ENCODE data around the gene IDI2. TPM values are rescaled to one million over a fixed set of nuclear protein-coding genes. Genes with fewer than 3 reads are reported as not detected.

The IDI2 gene
- total and polyA plus RNA-seq, 2 of the 13 experiments (the other 11 are each of a cell fraction or from before 2014, with no cell fraction given): not detected

DNA sequence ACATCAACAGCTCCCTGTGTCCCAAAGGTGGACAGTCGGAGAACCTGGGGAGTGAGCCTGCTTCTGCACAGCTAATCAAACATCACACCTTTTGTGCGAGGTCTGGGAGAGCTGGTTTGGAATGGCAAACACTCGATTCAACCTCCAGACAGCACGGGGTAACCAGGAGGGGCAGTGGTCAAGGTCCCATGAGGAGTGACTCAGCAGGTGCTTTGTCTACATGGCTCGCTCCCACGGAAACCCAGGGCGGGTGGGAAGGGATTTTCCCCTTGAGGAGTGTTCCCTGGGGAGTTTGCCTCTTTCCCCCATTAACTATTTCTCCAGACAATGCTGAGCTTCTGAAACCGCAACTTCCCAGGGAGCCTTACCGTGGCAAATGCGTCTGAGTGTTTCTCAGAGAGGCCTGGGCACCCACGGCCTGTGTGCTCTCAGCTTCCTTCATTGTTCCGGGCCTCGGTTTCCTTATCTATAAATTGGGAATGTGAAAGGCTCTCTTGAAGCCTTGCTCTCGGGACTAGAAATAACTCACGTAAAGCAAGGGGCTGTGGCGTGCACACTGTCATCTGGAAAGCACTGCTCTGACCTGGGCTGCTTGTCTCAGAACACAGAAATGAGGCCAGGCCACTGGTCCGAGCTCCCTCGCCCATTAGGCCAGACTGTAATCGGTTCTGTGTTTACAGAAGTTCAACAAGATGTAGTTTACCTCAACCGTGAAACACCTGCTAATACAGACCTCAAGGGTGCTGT lies 51.4 kb downstream of the IDI2 start (continued):
- TF ChIP-seq, protein P1, sequence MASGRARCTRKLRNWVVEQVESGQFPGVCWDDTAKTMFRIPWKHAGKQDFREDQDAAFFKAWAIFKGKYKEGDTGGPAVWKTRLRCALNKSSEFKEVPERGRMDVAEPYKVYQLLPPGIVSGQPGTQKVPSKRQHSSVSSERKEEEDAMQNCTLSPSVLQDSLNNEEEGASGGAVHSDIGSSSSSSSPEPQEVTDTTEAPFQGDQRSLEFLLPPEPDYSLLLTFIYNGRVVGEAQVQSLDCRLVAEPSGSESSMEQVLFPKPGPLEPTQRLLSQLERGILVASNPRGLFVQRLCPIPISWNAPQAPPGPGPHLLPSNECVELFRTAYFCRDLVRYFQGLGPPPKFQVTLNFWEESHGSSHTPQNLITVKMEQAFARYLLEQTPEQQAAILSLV (CRISPR knock-in tag; IDR thresholded peaks at IDR 0.05; ENCODE audit: borderline replicate concordance): peak; percentile 85
- TF ChIP-seq ZNF672 (CRISPR knock-in tag; IDR thresholded peaks at IDR 0.05) (no peak), SAP130 (CRISPR knock-in tag; IDR thresholded peaks at IDR 0.05; ENCODE audit: low read depth) (peak; percentile 88), ISL2 (CRISPR knock-in tag; IDR thresholded peaks at IDR 0.05) (peak; percentile 39; the same call in 1 of the 2 replicates), MAFK (conservative IDR thresholded peaks at IDR 0.05 in 1 of 2, IDR thresholded peaks at IDR 0.05 in 1 of 2; ENCODE audit: low read length in 2 of 2) (peak; percentile 50 to 67), MAFG (CRISPR knock-in tag; IDR thresholded peaks at IDR 0.05) (peak; percentile 84; the same call in 1 of the 2 replicates), IKZF1 (IDR thresholded peaks at IDR 0.05) (no peak)

DNA sequence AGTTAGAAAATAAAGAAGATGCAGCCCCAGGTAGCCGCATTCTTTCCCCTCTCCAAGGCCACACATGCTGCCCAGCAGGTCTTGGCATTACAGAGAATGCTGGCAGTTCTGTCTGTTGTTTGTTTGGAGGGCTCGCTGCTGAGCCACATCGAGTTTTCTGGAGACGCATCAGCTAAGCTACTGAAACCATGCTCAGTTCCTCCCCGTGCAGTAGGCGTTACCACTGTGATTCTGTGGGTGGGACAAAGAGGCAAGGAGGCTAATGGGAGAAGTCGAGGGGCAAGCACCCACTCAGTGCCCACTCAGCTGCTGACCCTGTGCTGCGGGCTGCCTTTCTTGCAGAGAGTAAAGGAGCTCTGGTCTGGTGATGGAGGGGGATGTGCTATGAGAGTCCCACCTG lies 52.9 kb downstream of the IDI2 start:
- Histone ChIP-seq H3K9me3 (ENCODE audit: low read length) (no peaks in the 10 kb centered on the region), H3K79me2 (ENCODE audit: insufficient read depth, low read length) (no peaks in the 10 kb centered on the region), H3K4me1 (ENCODE audit: insufficient read depth, low read length) (peaks cover 65% of the 10 kb centered on the region), H3K36me3 (replicated peaks in 1 of 2; ENCODE audit: control insufficient read depth in 1 of 2, insufficient read depth in 2 of 2, low read length in 2 of 2) (no peaks in the 10 kb centered on the region), H3K27me3 (ENCODE audit: control insufficient read depth in 1 of 2, insufficient read depth in 2 of 2, low read length in 2 of 2) (peaks cover 0 to 16% of the 10 kb centered on the region in 2 experiments; a peak in 3 of 5 replicates), H3K4me3 (replicated peaks in 1 of 3; ENCODE audit: insufficient read depth in 1 of 3, low read depth in 2 of 3, low read length in 3 of 3) (no peak overlapping the region), H3K4me2 (ENCODE audit: low read depth, low read length) (peak overlapping the region; percentile 13; the same call in 1 of the 2 replicates), H3K9ac (ENCODE audit: insufficient read depth, low read depth, low read length) (no peak overlapping the region), H3K27ac (ENCODE audit: extremely low read length, insufficient read depth, low read length) (no peak overlapping the region), H4K20me1 (ENCODE audit: insufficient read depth, low read length) (no peaks in the 10 kb centered on the region), H2AFZ (ENCODE audit: low read length) (no peak overlapping the region)
- DNase-seq (ENCODE audit: low spot score) (no peak), FAIRE-seq (no peak), ATAC-seq (no peak)
- ChIA-PET POLR2A (interaction anchor here (3.3 kb wide), 1 partner anchor 14 kb away, joined by 42 read pairs; the partner anchor contains the start of gene GTPBP4), CTCF (ENCODE audit: low intra/inter-chr PET ratio, low total read pairs) (no interaction called here)
- in situ Hi-C loops (cut with HindIII; ENCODE audit: extremely low pct_ligation_motif_present, low pct_unique_long_range_greater_than_20kb) (no loop called here), intact Hi-C loops (cut with micrococcal nuclease; ENCODE audit: unreplicated experiment) (no loop called here)
- TF ChIP-seq MYC (CRISPR knock-in tag; IDR thresholded peaks at IDR 0.05; ENCODE audit: borderline replicate concordance): 0 out of 2 replicates have a peak, but pooled peaks have one; percentile 6
- TF ChIP-seq SALL1 (CRISPR knock-in tag; IDR thresholded peaks at IDR 0.05): no peak
- WGBS (ENCODE audit: low lambda C conversion rate): 82% methylated on average over 7 of the region's 8 CpGs
- BruUV-seq (replicated peaks): no TSS peak
